ENCODE results near the gene KRT71. TPM values are rescaled to one million over a fixed set of nuclear protein-coding genes. Genes with fewer than 3 reads are reported as not detected.
"Not testable (repeated sequence)": the region's sequence is repeated elsewhere in the genome, so short reads cannot be mapped to it uniquely, and the experiment has no call there.

The KRT71 gene
- not detected for total RNA-seq

- DNase-seq = no peak
Measured at GRCh38 chr12:52552681-52553195, at the start of gene KRT71. Gene KRT71, minus strand, starts transcription at chr12:52553145. Its CDS starts 68 bp downstream, at chr12:52553077.

DNA sequence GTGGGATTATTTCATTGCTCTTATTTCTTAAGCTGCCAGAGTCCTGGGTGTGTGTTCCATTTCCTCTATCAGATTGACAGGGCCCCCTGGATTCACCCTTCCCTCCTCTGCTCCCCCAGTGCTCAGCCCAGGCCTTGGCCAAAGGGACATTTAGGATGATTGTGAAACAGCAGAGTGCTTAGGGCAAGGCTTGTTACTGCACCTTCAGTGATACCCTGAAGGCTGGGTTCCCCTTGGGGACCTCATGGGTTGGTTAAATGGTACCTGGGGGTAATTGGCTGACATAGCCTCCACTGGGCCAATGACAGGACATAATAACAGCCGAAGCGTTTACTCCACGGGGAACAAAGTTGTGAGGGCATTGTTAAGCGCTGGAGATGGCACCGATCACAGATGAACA lies 49.6 kb upstream of the KRT71 start:
- DNase-seq = no peak

- no peak for DNase-seq
Measured at GRCh38 chr12:52601671-52602070, 48.7 kb upstream of the KRT71 start.

- no peak for DNase-seq
Measured at GRCh38 chr12:52600941-52601481, 48.1 kb upstream of the KRT71 start, which contains the start of gene KRT72. Gene KRT72, minus strand, starts transcription at chr12:52601463. Its CDS starts 11 bp downstream, at chr12:52601452.

- no peak for DNase-seq
Measured at GRCh38 chr12:52600475-52600874, 47.5 kb upstream of the KRT71 start.

DNA sequence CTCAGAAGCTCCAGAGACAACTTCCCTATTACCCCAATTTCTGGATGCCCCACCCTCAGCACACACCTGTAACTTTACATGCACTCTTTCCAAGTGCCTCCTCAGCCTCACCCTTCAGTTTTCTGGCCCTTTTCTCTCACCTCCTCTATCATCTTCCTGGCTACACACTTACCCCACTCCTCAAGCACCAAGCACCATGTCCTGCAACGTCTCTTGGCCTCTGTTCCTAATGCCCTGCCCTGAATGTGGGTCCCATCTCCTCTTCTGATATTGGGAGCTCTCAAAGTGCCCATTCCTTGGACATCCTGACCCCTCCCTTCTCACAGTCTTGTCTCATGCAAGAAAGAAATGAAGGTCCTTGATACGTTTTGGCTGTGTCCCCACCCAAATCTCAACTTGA lies 47.1 kb upstream of the KRT71 start:
- DNase-seq = no peak

GRCh38 chr12:52598966-52599365 lies 46.0 kb upstream of the KRT71 start:
- DNase-seq = no peak

DNA sequence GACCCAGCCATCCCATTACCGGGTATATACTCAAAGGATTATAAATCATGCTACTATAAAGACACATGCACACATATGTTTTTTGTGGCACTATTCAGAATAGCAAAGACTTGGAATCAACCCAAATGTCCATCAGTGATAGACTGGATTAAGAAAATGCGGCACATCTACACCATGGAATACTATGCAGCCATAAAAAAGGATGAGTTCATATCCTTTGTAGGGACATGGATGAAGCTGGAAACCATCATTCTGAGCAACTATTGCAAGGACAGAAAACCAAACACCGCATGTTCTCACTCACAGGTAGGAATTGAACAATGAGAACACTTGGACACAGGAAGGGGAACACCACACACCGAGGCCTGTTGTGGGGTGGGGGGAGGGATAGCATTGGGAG lies 41.3 kb upstream of the KRT71 start:
- not testable (repeated sequence) for DNase-seq

DNA sequence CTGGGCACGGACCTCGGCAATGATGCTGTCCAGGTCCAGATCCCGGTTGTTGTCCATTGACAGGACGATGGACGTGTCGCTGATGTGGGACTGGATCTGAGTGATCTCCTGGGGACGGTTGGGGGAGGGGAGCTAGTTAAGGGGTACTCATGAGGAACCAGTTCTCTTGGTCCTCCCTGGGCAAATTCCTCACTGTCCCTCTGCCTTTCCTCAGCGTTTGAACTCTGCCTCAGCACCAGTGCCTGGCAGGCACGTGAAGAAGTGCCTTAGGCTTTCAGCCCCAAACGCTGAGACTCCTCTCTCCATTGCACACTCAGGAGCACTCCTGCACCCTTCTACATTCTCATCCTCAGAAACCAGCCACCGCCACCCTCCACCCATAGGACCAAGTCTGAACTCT lies 38.6 kb upstream of the KRT71 start:
- no peak for DNase-seq

- no peak for DNase-seq
Measured at GRCh38 chr12:52590021-52590420, 37.1 kb upstream of the KRT71 start.

DNA sequence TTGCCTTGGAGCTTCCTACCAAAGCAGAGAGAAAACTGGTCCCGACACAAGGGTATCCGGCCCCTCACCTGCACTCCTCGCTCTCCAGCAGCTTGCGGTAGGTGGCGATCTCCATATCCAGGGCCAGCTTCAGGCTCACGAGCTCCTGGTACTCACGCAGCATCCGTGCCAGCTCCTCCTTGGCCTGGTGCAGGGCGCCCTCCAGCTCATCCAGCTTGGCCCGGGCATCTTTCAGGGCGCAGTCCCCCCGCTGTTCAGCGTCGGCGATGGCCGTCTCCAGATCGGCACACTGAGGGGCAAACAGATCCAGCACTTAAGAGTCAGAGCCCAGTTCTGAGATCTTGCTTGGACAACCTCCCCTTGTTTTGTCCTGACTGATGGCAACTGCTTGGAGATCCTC lies 34.6 kb upstream of the KRT71 start:
- DNase-seq = no peak

- no peak for DNase-seq
Measured at GRCh38 chr12:52585946-52586345, 33.0 kb upstream of the KRT71 start.

- no peak for DNase-seq
Measured at GRCh38 chr12:52585066-52585465, 32.1 kb upstream of the KRT71 start.

DNA sequence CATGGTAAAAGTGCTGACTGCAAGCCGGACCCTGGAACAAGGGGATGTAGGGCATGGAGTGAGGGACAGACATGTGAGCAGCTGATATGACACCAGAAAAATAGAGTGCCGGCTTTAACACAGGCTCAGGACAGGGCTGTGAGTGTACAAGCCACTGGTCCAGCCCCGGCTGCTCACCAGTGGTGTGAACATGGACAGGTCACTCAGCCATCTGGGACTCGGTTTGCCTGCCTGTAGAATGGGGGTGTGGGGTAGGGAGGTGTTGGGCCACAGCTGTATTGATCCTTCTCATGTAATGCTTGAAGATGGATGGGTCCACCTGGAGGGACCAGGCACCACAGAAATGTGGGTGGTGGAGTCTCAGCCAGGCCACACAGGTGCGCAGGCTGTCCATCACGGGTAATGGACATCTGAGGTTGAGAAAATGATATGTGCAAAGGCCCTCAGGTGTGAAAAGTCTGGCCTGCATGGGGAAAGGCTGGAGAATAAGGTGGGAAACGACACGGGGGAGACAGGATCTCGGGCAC lies 31.3 kb upstream of the KRT71 start:
- no peak for DNase-seq

- no peak for DNase-seq
Measured at GRCh38 chr12:52582971-52583456, 30.1 kb upstream of the KRT71 start.

DNA sequence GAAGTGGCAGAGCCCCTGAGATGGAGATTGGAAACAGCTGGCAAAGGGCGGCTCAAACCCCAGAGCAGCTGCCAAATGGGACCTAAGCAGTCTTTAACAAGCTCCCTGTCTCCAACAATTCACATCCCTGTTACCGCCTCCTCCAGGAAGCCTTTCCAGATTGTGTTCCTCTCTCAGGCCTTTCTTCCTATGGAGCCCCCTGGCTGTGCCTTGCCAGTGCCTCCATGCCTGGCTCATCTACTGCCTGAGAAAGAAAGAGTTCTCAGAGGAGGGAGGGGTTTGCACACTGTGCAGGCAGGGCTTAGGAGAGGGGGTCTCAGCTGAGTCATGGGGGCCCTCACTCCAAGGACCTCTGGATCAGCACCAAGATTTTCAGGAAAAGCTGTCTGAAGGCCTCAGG lies 29.5 kb upstream of the KRT71 start:
- DNase-seq = no peak

- no peak for DNase-seq
Measured at GRCh38 chr12:52581481-52581880, 28.5 kb upstream of the KRT71 start.

DNA sequence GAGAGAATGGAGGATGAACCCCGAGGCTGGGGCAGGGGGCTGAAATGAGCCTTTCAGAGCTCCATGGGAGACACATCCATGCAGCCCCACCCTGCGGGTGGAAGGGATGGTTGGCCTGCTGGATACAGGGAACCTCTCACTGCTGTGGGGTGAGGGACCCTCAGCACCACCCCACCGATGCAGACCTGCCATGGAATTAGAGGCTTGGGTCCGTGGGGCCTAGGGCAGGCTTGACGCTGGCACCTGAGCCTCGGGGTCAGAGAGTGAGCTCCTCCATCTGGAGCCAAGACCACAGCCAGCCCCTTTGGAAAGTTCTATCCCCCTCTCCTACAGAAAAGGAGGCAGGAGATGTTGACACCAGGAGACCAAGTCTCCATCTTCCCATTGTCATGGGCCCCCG lies 28.1 kb upstream of the KRT71 start:
- DNase-seq = no peak

DNA sequence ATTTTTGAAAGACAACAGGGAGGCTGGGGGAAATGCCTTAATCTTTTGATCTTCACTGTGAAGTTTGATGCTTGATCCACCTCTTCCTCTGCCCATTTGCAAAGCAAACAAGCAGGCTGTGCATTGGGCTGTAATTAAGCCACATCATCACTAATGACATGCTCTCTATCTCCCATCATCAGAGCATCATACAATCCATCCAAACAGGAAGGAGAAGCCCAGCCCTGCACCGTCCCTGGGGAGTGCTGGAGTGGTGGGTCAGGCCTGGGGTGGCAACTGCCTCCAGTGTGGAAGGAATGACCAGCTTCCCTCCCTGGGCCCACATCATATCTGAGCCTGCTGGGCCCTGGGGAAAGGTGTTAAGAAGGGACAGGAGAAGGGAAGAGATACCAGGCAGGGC lies 27.6 kb upstream of the KRT71 start:
- DNase-seq = no peak

DNA sequence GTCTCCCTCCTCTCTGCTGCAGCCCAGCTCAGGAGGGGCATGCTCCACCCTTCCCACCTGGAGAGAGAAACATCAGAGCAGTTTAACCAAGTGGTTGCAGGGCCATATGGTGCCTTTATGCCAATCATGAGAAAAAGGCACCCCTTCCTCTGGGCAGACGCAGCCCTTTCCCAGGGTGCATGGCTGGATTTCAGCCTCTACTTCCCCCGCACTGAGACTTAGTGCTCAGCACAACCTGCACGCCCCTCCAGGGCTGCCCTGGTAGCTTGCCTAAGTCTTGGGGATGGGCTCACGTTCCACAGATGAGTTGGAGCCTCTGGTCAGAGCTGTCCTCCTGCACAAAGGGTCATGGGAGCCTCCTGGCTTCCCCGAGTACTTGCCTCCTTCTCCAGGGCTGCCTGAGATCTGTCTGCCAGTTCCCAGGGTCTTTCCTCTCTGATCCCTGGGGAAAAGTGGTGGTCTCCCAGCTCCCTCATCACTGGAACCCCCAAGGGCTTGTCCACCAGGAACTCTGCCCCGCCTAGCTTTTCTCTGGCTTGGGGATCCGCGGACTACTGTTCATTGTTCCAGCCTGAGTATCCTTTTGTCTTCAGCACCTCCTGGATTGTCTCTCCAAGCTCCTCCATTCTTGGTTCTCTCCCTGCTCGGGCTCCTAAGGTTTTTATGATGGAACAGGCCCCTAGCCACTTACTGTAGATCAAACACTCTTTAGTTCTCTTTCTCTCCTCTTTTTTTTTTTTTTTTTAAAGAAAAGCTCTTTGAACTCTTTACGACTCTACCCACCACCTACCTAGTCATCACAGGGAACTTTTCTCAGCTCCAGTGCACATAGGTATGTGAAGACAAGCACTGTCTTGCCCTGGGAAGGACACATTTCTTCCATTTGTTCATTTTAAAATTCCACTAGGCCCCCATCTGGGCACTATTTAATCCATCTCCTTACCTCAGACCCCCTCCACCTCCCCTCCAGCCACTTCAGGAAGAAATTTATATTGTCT lies 26.8 kb upstream of the KRT71 start:
- no peak for DNase-seq

GRCh38 chr12:52578469-52578868 lies 25.5 kb upstream of the KRT71 start:
- no peak for DNase-seq

DNA sequence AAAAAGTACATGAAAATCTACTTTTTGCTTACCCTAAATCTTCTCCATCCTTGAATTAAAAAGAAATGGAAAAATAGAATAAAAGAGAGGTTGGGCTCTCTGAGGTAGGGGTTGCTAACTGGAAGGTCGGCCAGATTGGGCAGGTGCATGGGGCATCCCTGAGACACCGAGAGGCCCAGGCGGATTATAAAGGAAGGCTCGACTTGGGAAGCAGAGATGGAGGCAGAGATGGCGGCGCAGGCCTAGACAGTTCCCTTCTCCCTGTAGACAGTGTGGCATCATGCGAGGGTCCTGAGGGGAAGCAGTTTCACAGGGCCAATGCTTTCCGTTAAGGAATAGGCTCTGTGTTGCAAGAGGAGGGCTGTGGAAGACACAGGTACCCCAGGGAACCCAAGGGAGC lies 24.4 kb upstream of the KRT71 start:
- no peak for DNase-seq

DNA sequence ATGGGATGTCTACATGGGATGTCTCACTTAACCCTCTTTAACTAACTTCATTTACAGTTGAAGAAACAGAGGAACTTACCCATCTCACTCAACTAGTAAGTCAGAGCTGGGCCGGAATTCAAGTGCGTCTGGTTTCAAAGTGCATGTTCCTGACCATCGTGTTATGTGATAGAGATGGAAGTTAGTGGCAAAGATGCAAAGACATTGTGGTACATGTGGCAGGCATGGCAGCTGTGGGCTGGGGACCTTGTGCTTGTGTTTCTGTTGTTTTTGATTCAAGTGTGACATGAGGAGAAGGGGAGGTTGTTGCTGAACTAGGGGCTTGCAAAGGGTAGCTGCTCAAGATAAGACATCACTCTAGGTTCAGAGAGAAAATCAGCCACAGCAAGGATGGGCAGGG lies 23.0 kb upstream of the KRT71 start:
- DNase-seq = no peak
